Smooth muscle cell (in vitro differentiated cells): ENCODE data around the gene DCDC2C. TPM values are rescaled to one million over a fixed set of nuclear protein-coding genes. Genes with fewer than 3 reads are reported as not detected.

Experiments
- DNase-seq: peaks from one replicate; lab custom pipeline; 2025; ENCODE audit not compliant: unreplicated experiment; lab: John Stamatoyannopoulos, UW
- H2AFZ ChIP-seq: fragments of 200-600 bp; sonication (generic); 2 replicates; pipeline ENCODE4 v1.6.0; 2016; ENCODE audit warnings: antibody characterized with exemption, low read depth, mild to moderate bottlenecking
- H3F3A ChIP-seq: fragments of 200-600 bp; sonication (generic); 2 replicates; pipeline ENCODE4 v1.6.0; 2017; ENCODE audit warnings: antibody characterized with exemption, low read depth
- H3K27ac ChIP-seq: fragments of 200-600 bp; sonication (generic); 2 replicates; pipeline ENCODE4 v1.5.1; 2016; ENCODE audit warnings: low read depth, mild to moderate bottlenecking
- H3K27me3 ChIP-seq: fragments of 200-600 bp; sonication (generic); 2 replicates; pipeline ENCODE4 v1.6.1; 2016; ENCODE audit warnings: low read depth, mild to moderate bottlenecking
- H3K36me3 ChIP-seq: fragments of 200-600 bp; sonication (generic); 2 replicates; pipeline ENCODE4 v1.5.1; 2016; ENCODE audit warnings: low read depth
- H3K4me1 ChIP-seq: fragments of 200-600 bp; sonication (generic); 2 replicates; pipeline ENCODE4 v1.5.1; 2016; ENCODE audit warnings: low read depth
- H3K4me2 ChIP-seq: fragments of 200-600 bp; sonication (generic); 2 replicates; pipeline ENCODE4 v1.6.0; 2016; ENCODE audit warnings: mild to moderate bottlenecking
- H3K4me3 ChIP-seq: fragments of 200-600 bp; sonication (generic); 2 replicates; pipeline ENCODE4 v1.5.1; 2016; ENCODE audit warnings: mild to moderate bottlenecking
- H3K79me2 ChIP-seq: fragments of 200-600 bp; sonication (generic); 2 replicates; pipeline ENCODE4 v1.6.0; 2016; ENCODE audit warnings: low read depth, mild to moderate bottlenecking
- H3K9ac ChIP-seq: fragments of 200-600 bp; sonication (generic); 2 replicates; pipeline ENCODE4 v1.6.0; 2016; ENCODE audit warnings: low read depth
- H3K9me3 ChIP-seq: fragments of 200-600 bp; sonication (generic); replicated peaks from 2 replicates; pipeline ENCODE4 v1.5.1; 2016; ENCODE audit warnings: low read depth
- H4K20me1 ChIP-seq: fragments of 200-600 bp; sonication (generic); 2 replicates; pipeline ENCODE4 v1.6.0; 2016; ENCODE audit warnings: low read depth
- CTCF ChIP-seq: fragments of 200-600 bp; sonication (generic); IDR thresholded peaks from 2 replicates; pipeline ENCODE4 v1.5.1; 2017; ENCODE audit warnings: borderline replicate concordance, mild to moderate bottlenecking, antibody characterized with exemption; ENCODE audit not compliant: insufficient read depth, poor library complexity, severe bottlenecking
- WGBS: methylation state at CpG from one replicate; pipeline ENCODE4 v1.1.7; 2016; ENCODE audit warnings: low lambda C conversion rate; 5-methylcytosine and 5-hydroxymethylcytosine counted together
- polyA plus RNA-seq: library from polyadenylated mRNA; unstranded; fragments of >200 nt; fragmentation: Nextera tagmentation; extraction: Ambion mirVana; gene quantifications from 2 replicates; pipeline ENCODE4 v1.2.1, GENCODE V29; 2016
- total RNA-seq: library from RNA; depleted of rRNA; stranded (reverse); fragments of >200 nt; gene quantifications from 2 replicates; pipeline ENCODE4 v1.2.3, GENCODE V29; 2014

The DCDC2C gene
- total and polyA plus RNA-seq, 2 experiments from 2014 or later: not detected

DNA sequence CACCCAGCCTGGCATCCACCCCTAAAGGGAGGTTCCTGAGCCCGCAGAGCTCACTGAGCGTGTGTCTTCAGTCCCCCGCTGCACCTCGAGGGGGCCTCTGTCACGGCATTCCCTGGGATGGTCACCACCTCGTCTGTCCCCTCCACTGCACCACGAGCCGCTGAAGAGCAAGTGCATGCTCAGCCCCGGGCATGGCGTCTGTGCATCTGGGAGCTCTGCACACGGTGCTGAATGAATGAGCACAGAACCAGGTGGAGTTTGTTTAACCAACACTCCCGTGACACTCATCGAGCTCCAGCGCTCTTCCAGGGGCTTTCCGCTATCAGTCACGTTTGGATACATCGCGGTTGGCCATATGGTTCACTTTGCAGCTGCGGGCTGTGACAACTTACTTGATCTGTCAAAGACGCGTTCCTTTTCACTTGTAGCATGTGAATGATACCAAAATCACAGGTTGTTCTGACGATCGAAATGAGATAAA, 36.2 kb upstream of the DCDC2C start:
- TF ChIP-seq CTCF: no peak
- Histone ChIP-seq H4K20me1 (no peaks in the 10 kb centered on the region), H3K4me1 (no peaks in the 10 kb centered on the region), H3K9ac (no peak overlapping the region), H3K9me3 (no peaks in the 10 kb centered on the region), H3K36me3 (no peaks in the 10 kb centered on the region), H2AFZ (no peak overlapping the region), H3K79me2 (no peaks in the 10 kb centered on the region), H3K27ac (no peak overlapping the region), H3K27me3 (no peaks in the 10 kb centered on the region), H3K4me2 (no peak overlapping the region), H3K4me3 (no peak overlapping the region), H3F3A (no peaks in the 10 kb centered on the region)
- no peak for DNase-seq
- WGBS: 90% methylated on average over 23 of the region's 23 CpGs

GRCh38 chr2:3669656-3670055, 33.7 kb upstream of the DCDC2C start:
- WGBS: 87% methylated on average over 8 of the region's 8 CpGs
- DNase-seq: no peak
- Histone ChIP-seq H3F3A (no peaks in the 10 kb centered on the region), H3K9me3 (no peaks in the 10 kb centered on the region), H3K79me2 (no peaks in the 10 kb centered on the region), H4K20me1 (no peaks in the 10 kb centered on the region), H3K4me1 (no peaks in the 10 kb centered on the region), H2AFZ (no peak overlapping the region), H3K9ac (no peak overlapping the region), H3K4me3 (no peak overlapping the region), H3K4me2 (no peak overlapping the region), H3K27ac (no peak overlapping the region), H3K36me3 (no peaks in the 10 kb centered on the region), H3K27me3 (no peaks in the 10 kb centered on the region)
- no peak for TF ChIP-seq CTCF

DNA sequence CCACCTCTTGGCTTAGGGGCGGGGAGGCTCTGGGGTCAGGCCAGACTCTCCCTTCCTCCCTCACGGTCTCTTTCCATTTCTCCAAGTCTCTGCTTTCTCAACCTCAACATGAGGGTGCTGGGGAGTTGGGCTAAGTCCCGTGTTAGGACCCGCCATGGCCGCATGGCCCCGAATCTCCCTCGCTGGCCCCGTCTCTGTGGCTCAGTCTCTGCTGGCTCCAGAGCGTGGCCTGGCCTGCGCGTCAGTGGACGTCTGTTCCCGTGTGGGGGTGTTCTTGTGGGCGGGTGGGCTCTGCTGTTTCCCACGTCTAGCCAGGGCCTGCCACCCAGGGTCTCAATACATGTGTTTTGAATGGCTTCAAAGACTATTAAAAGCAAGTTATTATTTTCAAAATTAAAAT, 33.0 kb upstream of the DCDC2C start:
- 95% methylated on average over 15 of the region's 15 CpGs for WGBS
- Histone ChIP-seq H3K9ac (no peak overlapping the region), H3K4me3 (no peak overlapping the region), H3K27ac (no peak overlapping the region), H4K20me1 (no peaks in the 10 kb centered on the region), H3F3A (no peaks in the 10 kb centered on the region), H3K27me3 (no peaks in the 10 kb centered on the region), H3K9me3 (no peaks in the 10 kb centered on the region), H3K79me2 (no peaks in the 10 kb centered on the region), H3K4me2 (no peak overlapping the region), H3K4me1 (no peaks in the 10 kb centered on the region), H2AFZ (no peak overlapping the region), H3K36me3 (no peaks in the 10 kb centered on the region)
- DNase-seq: no peak
- TF ChIP-seq CTCF: no peak

- no peak for TF ChIP-seq CTCF
- no peaks in the 10 kb centered on the region for H3K9me3 ChIP-seq
- no peak overlapping the region for H3K27ac ChIP-seq
- DNase-seq: no peak
- H3F3A ChIP-seq: no peaks in the 10 kb centered on the region
- no peak overlapping the region for H3K9ac ChIP-seq
- no peaks in the 10 kb centered on the region for H4K20me1 ChIP-seq
- H3K4me3 ChIP-seq: no peak overlapping the region
- no peaks in the 10 kb centered on the region for H3K4me1 ChIP-seq
- no peaks in the 10 kb centered on the region for H3K79me2 ChIP-seq
- H2AFZ ChIP-seq: no peak overlapping the region
- no peaks in the 10 kb centered on the region for H3K27me3 ChIP-seq
- no peaks in the 10 kb centered on the region for H3K36me3 ChIP-seq
- WGBS: 90% methylated on average over 11 of the region's 11 CpGs
- no peak overlapping the region for H3K4me2 ChIP-seq
Measured at GRCh38 chr2:3670941-3671340, 32.4 kb upstream of the DCDC2C start.
